ENCODE data around the gene GCNT2.
"Not testable (repeated sequence)": the region's sequence is repeated elsewhere in the genome, so short reads cannot be mapped to it uniquely, and the experiment has no call there.

The GCNT2 gene

GRCh38 chr6:10583509-10583901, 62.4 kb downstream of the GCNT2 start:
- no peak for DNase-seq

GRCh38 chr6:10584607-10585006, 63.5 kb downstream of the GCNT2 start:
- no peak for DNase-seq

- no peak for DNase-seq
These were observed 64.2 kb downstream of the GCNT2 start for GRCh38 chr6:10585209-10585845.

GRCh38 chr6:10586302-10586701, 65.2 kb downstream of the GCNT2 start:
- DNase-seq: no peak

- no peak for DNase-seq
These were observed 66.7 kb downstream of the GCNT2 start for GRCh38 chr6:10587656-10588406.

GRCh38 chr6:10588562-10589428, 67.6 kb downstream of the GCNT2 start:
- DNase-seq: no peak

GRCh38 chr6:10589429-10589727, 68.2 kb downstream of the GCNT2 start:
- DNase-seq: no peak

- DNase-seq: no peak
These were observed 68.8 kb downstream of the GCNT2 start for GRCh38 chr6:10589983-10590382.

- no peak for DNase-seq
These were observed 70.4 kb downstream of the GCNT2 start for GRCh38 chr6:10591422-10592160.

GRCh38 chr6:10595731-10596664, 74.8 kb downstream of the GCNT2 start:
- DNase-seq: no peak

GRCh38 chr6:10597499-10598001, 76.4 kb downstream of the GCNT2 start:
- no peak for DNase-seq

GRCh38 chr6:10598084-10598960, 77.2 kb downstream of the GCNT2 start:
- DNase-seq: no peak

GRCh38 chr6:10599046-10599445, 77.9 kb downstream of the GCNT2 start:
- no peak for DNase-seq

- DNase-seq: not testable (repeated sequence)
These were observed 79.5 kb downstream of the GCNT2 start for GRCh38 chr6:10600681-10601080.

- no peak for DNase-seq
These were observed 82.1 kb downstream of the GCNT2 start for GRCh38 chr6:10603219-10603618.

- no peak for DNase-seq
These were observed 87.9 kb downstream of the GCNT2 start for GRCh38 chr6:10609038-10609437.

- DNase-seq: no peak
These were observed 89.1 kb downstream of the GCNT2 start for GRCh38 chr6:10610289-10610688.

- no peak for DNase-seq
These were observed 91.0 kb downstream of the GCNT2 start for GRCh38 chr6:10612161-10612560.

- no peak for DNase-seq
These were observed 91.9 kb downstream of the GCNT2 start for GRCh38 chr6:10613077-10613476.

GRCh38 chr6:10613723-10614122, 92.6 kb downstream of the GCNT2 start:
- DNase-seq: no peak

GRCh38 chr6:10615675-10616074, 94.5 kb downstream of the GCNT2 start:
- DNase-seq: no peak

Measured in NK-92 treated with Interleukin-12 subunit alpha and Interleukin-12 subunit beta, amount 100 ng/mL, for 24 hours (cell line).